MG63 (cell line): ENCODE measurements around the gene ZEB2. TPM values are rescaled to one million over a fixed set of nuclear protein-coding genes. Genes with fewer than 3 reads are reported as not detected.

Source experiments
- DNase-seq: peaks from one replicate; pipeline ENCODE4 v3.0.0-alpha.2; 2020
- H3K27me3 ChIP-seq: fragments of 250-450 bp; sonication (Bioruptor Pico); 2 replicates; pipeline ENCODE4 v1.5.1; 2020; ENCODE audit warnings: mild to moderate bottlenecking, moderate library complexity
- H3K36me3 ChIP-seq: fragments of 250-450 bp; sonication (Bioruptor Pico); 2 replicates; pipeline ENCODE4 v1.5.1; 2020; ENCODE audit warnings: mild to moderate bottlenecking, moderate library complexity
- H3K4me3 ChIP-seq: fragments of 250-450 bp; sonication (Bioruptor Pico); 2 replicates; pipeline ENCODE4 v1.5.1; 2020; ENCODE audit warnings: mild to moderate bottlenecking, moderate library complexity
- H3K9me3 ChIP-seq: fragments of 250-450 bp; sonication (Bioruptor Pico); 2 replicates; pipeline ENCODE4 v1.5.1; 2020; ENCODE audit warnings: mild to moderate bottlenecking, moderate library complexity
- total RNA-seq: library from RNA; depleted of rRNA; stranded (reverse); fragments of >200 nt; shearing (Covaris generic); gene quantifications from 2 replicates; pipeline ENCODE4 v1.2.3, GENCODE V29; 2014; ENCODE audit warnings: low replicate concordance

The ZEB2 gene
- total RNA-seq, 1 experiment from 2014 or later = 13.3 TPM

- Histone ChIP-seq H3K27me3 (no peaks in the 10 kb centered on the region), H3K9me3 (no peaks in the 10 kb centered on the region), H3K4me3 (no peak overlapping the region), H3K36me3 (peaks cover 30% of the 10 kb centered on the region)
- DNase-seq = no peak
Observed at GRCh38 chr2:144490017-144490416, 29.9 kb downstream of the ZEB2 start.

GRCh38 chr2:144489315-144489916 is 30.5 kb downstream of the ZEB2 start:
- peaks cover 31% of the 10 kb centered on the region for H3K36me3 ChIP-seq
- H3K4me3 ChIP-seq = no peak overlapping the region
- no peak for DNase-seq
- H3K27me3 ChIP-seq = no peaks in the 10 kb centered on the region
- no peaks in the 10 kb centered on the region for H3K9me3 ChIP-seq

- Histone ChIP-seq H3K27me3 (no peaks in the 10 kb centered on the region), H3K4me3 (no peak overlapping the region), H3K36me3 (peaks cover 24% of the 10 kb centered on the region), H3K9me3 (no peaks in the 10 kb centered on the region)
- peak; percentile 23 for DNase-seq
Observed at GRCh38 chr2:144484201-144484948, 35.5 kb downstream of the ZEB2 start.

GRCh38 chr2:144481666-144482065 is 38.3 kb downstream of the ZEB2 start:
- peaks cover 21% of the 10 kb centered on the region for H3K36me3 ChIP-seq
- no peaks in the 10 kb centered on the region for H3K9me3 ChIP-seq
- no peaks in the 10 kb centered on the region for H3K27me3 ChIP-seq
- H3K4me3 ChIP-seq = no peak overlapping the region
- DNase-seq = no peak

- no peaks in the 10 kb centered on the region for H3K9me3 ChIP-seq
- no peak overlapping the region for H3K4me3 ChIP-seq
- H3K27me3 ChIP-seq = no peaks in the 10 kb centered on the region
- DNase-seq = no peak
- peaks cover 22% of the 10 kb centered on the region for H3K36me3 ChIP-seq
Observed at GRCh38 chr2:144481109-144481508, 38.8 kb downstream of the ZEB2 start.

GRCh38 chr2:144480285-144480684 is 39.6 kb downstream of the ZEB2 start:
- H3K4me3 ChIP-seq = no peak overlapping the region
- H3K9me3 ChIP-seq = no peaks in the 10 kb centered on the region
- no peak for DNase-seq
- H3K27me3 ChIP-seq = no peaks in the 10 kb centered on the region
- H3K36me3 ChIP-seq = peaks cover 28% of the 10 kb centered on the region

GRCh38 chr2:144479659-144480058 is 40.3 kb downstream of the ZEB2 start:
- no peaks in the 10 kb centered on the region for H3K9me3 ChIP-seq
- no peaks in the 10 kb centered on the region for H3K27me3 ChIP-seq
- H3K4me3 ChIP-seq = no peak overlapping the region
- DNase-seq = no peak
- peaks cover 28% of the 10 kb centered on the region for H3K36me3 ChIP-seq

- no peak for DNase-seq
Observed at GRCh38 chr2:144479138-144479537, 40.8 kb downstream of the ZEB2 start.

GRCh38 chr2:144477957-144478311 is 42.0 kb downstream of the ZEB2 start:
- H3K36me3 ChIP-seq = peaks cover 27% of the 10 kb centered on the region
- H3K27me3 ChIP-seq = no peaks in the 10 kb centered on the region
- DNase-seq = no peak
- no peak overlapping the region for H3K4me3 ChIP-seq
- no peaks in the 10 kb centered on the region for H3K9me3 ChIP-seq

More at GRCh38 chr2:144479138-144479537, 40.8 kb downstream of the ZEB2 start:
- H3K9me3 ChIP-seq = no peaks in the 10 kb centered on the region
- peaks cover 26% of the 10 kb centered on the region for H3K36me3 ChIP-seq
- no peak overlapping the region for H3K4me3 ChIP-seq
- no peaks in the 10 kb centered on the region for H3K27me3 ChIP-seq

- Histone ChIP-seq H3K9me3 (no peaks in the 10 kb centered on the region), H3K36me3 (peaks cover 30% of the 10 kb centered on the region), H3K4me3 (no peak overlapping the region), H3K27me3 (no peaks in the 10 kb centered on the region)
- DNase-seq = no peak
Observed at GRCh38 chr2:144477281-144477956, 42.5 kb downstream of the ZEB2 start.

GRCh38 chr2:144476682-144477081 is 43.2 kb downstream of the ZEB2 start:
- H3K9me3 ChIP-seq = no peaks in the 10 kb centered on the region
- no peaks in the 10 kb centered on the region for H3K27me3 ChIP-seq
- DNase-seq = no peak
- H3K36me3 ChIP-seq = peaks cover 32% of the 10 kb centered on the region
- H3K4me3 ChIP-seq = no peak overlapping the region

- Histone ChIP-seq H3K36me3 (peaks cover 35% of the 10 kb centered on the region), H3K4me3 (no peak overlapping the region), H3K27me3 (no peaks in the 10 kb centered on the region), H3K9me3 (no peaks in the 10 kb centered on the region)
- DNase-seq = no peak
Observed at GRCh38 chr2:144475569-144476275, 44.2 kb downstream of the ZEB2 start.

GRCh38 chr2:144475044-144475443 is 44.9 kb downstream of the ZEB2 start:
- DNase-seq = no peak
- Histone ChIP-seq H3K9me3 (no peaks in the 10 kb centered on the region), H3K4me3 (no peak overlapping the region), H3K36me3 (peaks cover 35% of the 10 kb centered on the region), H3K27me3 (no peaks in the 10 kb centered on the region)

- H3K36me3 ChIP-seq = peaks cover 35% of the 10 kb centered on the region
- H3K9me3 ChIP-seq = no peaks in the 10 kb centered on the region
- H3K27me3 ChIP-seq = no peaks in the 10 kb centered on the region
- H3K4me3 ChIP-seq = no peak overlapping the region
- DNase-seq = no peak
Observed at GRCh38 chr2:144474017-144474416, 45.9 kb downstream of the ZEB2 start.

GRCh38 chr2:144472911-144473310 is 47.0 kb downstream of the ZEB2 start:
- Histone ChIP-seq H3K9me3 (no peaks in the 10 kb centered on the region), H3K27me3 (no peaks in the 10 kb centered on the region), H3K36me3 (peaks cover 32% of the 10 kb centered on the region), H3K4me3 (no peak overlapping the region)
- DNase-seq = no peak

GRCh38 chr2:144472046-144472412 is 47.9 kb downstream of the ZEB2 start:
- H3K9me3 ChIP-seq = no peaks in the 10 kb centered on the region
- no peaks in the 10 kb centered on the region for H3K27me3 ChIP-seq
- peaks cover 37% of the 10 kb centered on the region for H3K36me3 ChIP-seq
- DNase-seq = no peak
- H3K4me3 ChIP-seq = no peak overlapping the region
